Measurements from ENCODE around the gene HASPIN.
A peak's percentile ranks its signal among the peaks of the same experiment; 100 is the strongest.
"Not testable (repeated sequence)": the region's sequence is repeated elsewhere in the genome, so short reads cannot be mapped to it uniquely, and the experiment has no call there.

HASPIN gene

GRCh38 chr17:3697103-3697476 lies 26.6 kb upstream of the HASPIN start:
- DNase-seq, result no peak

- DNase-seq, result no peak
Measured at GRCh38 chr17:3698139-3698538, 25.6 kb upstream of the HASPIN start.

- no peak for DNase-seq
Measured at GRCh38 chr17:3699951-3700350, 23.8 kb upstream of the HASPIN start.

- not testable (repeated sequence) for DNase-seq
Measured at GRCh38 chr17:3702041-3702539, 21.6 kb upstream of the HASPIN start.

GRCh38 chr17:3704931-3705717 lies 18.6 kb upstream of the HASPIN start:
- DNase-seq, result no peak

GRCh38 chr17:3705718-3705984 lies 18.1 kb upstream of the HASPIN start:
- not testable (repeated sequence) for DNase-seq

DNA sequence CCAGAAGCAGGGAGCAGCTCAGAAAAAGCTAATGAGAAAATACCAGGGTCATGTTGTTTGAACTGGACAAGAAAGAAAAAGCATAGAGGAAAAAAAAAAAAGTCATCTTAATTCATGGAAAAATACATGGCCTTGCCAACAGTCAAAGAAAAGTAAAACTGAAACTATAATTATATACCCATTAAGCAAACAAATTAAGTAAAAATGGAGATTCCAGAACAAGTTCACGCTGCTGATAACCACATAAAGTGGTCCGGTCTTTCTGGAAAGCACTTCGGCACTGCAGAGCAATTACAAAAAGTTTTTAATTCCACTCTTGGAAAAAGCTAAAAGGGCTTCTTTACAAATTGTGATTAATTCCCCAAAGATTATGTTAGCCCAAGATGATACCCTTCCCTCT lies 15.3 kb upstream of the HASPIN start:
- no peak for DNase-seq

DNA sequence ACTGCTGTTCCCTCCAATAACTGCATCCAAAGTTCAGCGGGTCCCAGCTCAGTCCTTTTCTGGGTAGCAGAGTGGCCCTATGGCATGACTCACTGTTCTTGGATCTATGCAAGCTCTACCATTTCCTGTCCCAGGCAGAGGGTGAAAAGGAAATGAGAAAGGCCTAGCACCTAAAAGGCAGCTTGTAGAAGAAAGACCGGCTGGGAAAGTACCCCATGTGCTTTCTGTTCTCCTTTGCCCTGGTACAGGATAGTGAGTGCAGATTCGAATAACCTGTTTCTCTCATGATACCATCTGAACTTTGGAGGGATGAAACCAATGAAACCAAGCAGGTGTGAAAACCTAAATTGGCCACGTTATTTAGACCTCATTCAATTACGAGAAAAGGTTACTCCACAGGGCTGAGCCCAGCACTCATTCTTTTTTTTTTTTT lies 12.7 kb upstream of the HASPIN start:
- peak; percentile 50 to 99 (median 65) for DNase-seq

GRCh38 chr17:3712811-3713463 lies 10.8 kb upstream of the HASPIN start:
- peak in 1 of 5 donors; percentile 85 for DNase-seq

GRCh38 chr17:3715296-3715695 lies 8.4 kb upstream of the HASPIN start:
- DNase-seq, result no peak

GRCh38 chr17:3718201-3718600 lies 5.5 kb upstream of the HASPIN start:
- no peak for DNase-seq

DNA sequence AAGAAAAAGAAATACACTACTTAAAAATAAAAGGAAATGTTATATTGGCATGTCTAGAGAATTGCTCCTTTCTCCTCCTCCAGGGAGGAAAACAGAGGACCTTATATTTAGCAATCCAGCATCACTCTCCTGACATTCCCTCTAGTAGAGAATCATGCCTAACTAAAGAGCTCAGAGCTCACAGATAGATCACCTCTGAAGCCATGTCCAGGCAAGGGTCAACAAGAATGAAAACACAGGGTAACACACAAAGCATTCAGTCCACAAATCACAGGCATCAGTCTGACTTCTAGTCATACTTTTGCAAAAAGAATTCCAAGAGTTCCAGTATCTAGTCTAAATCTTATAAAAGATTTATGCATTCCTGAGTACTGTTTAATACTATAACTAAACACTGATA lies 4.4 kb upstream of the HASPIN start:
- DNase-seq, result no peak

DNA sequence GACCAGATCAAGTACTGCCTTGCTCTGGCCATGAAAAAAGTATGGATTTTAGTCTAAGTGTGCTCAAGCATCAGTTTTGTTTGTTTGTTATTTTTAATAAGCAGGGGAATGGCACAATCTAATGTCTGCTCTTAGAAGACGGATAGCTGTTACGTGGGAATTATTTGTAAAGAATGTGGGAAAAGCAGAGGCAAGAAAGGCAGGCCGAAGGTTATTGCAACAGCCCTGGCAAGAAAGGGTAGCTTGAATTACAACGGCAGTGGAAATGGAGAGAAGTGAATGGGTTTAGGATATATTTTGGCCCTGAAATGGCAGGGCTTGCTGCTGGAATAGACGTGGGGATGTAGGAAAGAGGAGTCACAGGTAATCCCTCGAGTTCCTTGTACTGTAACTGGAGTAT lies 987 bp upstream of the HASPIN start:
- no peak for DNase-seq

- DNase-seq, result no peak
Measured at GRCh38 chr17:3723188-3723555, 531 bp upstream of the HASPIN start.

DNA sequence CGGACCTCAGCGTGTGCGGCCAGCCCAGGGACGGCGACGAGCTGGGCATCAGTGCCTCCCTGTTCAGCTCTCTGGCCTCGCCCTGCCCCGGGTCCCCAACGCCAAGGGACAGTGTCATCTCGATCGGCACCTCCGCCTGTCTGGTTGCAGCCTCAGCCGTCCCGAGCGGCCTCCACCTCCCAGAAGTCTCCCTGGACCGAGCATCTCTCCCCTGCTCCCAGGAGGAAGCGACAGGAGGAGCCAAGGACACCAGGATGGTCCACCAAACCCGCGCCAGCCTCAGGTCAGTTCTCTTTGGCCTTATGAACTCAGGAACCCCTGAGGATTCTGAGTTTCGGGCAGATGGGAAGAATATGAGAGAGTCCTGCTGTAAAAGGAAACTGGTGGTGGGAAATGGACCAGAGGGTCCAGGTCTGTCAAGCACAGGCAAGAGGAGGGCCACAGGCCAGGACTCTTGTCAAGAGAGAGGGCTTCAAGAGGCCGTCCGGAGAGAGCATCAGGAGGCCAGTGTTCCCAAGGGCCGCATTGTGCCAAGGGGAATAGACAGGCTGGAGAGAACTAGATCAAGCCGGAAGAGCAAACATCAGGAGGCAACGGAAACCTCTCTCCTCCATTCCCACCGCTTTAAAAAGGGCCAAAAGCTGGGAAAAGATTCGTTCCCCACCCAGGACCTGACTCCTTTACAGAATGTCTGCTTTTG lies 825 bp downstream of the HASPIN start:
- DNase-seq, result no peak

- no peak for DNase-seq
Measured at GRCh38 chr17:3727041-3727440, 3.3 kb downstream of the HASPIN start.

DNA sequence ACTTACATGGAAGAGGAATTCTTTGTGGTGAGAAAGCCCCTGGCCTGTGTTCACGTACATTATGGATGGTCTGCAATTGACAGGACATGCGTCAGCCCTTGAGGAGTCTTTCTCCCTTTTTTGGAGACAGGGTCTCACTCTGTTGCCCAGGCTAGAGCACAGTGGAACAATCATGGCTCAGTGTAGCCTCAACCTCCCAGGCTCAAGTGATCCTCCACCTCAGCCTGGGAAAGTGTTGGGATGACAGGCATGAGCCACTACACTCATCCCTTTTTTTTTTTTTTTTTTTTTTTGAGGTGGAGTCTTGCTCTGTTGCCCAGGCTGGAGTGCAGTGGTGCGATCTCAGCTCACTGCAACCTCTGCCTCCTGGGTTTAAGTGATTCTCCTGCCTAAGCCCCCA lies 4.4 kb downstream of the HASPIN start:
- DNase-seq, result not testable (repeated sequence)

DNA sequence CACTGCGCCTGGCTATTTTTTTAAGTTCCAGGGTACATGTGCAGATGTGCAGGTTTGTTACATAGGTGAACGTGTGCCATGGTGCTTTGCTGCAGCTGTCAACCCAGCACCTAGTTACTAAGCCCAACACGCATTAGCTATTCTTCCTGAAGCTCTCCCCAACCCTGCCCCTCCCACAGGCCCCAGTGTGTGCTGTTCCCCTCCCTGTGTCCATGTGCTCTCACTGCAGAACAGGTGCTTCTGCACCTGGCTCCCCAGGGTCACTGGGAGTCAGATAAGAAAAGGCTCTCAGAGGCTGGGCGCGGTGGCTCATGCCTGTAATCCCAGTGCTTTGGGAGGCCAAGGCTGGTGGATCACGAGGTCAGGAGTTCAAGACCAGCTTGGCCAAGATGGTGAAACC lies 6.2 kb downstream of the HASPIN start:
- DNase-seq, result no peak

DNA sequence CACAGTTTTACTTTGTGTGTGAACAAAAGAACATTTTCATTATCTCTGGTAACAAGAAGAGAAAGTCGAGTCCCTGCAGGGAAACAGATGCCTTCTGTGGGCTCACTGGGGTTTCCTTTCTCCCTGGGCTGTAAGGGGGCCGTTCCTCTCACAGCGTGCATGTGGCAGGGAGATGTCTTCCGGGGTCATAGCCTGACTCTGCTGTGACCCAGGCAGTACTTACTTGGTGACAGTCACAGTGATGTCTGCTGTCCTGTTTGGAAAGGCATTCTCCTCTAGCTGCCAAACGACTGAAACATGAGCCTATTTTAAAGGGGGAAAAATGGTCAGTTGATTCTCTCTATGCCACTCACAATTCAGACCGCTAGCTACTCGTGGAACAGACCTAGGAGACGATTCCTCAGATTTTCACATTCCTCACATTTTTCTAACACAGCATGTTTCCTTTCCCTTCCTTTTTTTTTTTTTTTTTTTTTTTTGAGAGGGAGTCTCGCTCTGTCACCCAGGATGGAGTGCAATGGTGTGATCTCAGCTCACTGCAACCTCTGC lies 7.3 kb downstream of the HASPIN start:
- no peak for DNase-seq

- DNase-seq, result no peak
Measured at GRCh38 chr17:3732210-3732621, 8.5 kb downstream of the HASPIN start.

DNA sequence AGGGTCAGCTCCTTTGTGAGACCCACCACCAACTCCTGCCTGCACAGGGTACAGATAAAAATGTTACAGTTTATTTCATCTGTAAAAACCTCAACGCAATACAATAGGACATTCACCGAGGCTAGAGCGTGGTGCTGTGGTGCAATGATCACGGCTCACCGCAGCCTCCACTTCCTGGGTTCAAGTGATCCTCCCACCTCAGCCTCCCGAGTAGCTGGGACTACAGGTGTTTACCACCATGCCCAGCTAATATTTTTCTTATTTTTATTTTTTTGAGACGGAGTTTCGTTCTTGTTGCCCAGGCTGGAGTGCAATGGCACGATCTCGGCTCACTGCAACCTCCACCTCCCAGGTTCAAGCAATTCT lies 11.2 kb downstream of the HASPIN start:
- DNase-seq, result not testable (repeated sequence)

GRCh38 chr17:3735515-3735914 lies 11.8 kb downstream of the HASPIN start:
- no peak for DNase-seq

DNA sequence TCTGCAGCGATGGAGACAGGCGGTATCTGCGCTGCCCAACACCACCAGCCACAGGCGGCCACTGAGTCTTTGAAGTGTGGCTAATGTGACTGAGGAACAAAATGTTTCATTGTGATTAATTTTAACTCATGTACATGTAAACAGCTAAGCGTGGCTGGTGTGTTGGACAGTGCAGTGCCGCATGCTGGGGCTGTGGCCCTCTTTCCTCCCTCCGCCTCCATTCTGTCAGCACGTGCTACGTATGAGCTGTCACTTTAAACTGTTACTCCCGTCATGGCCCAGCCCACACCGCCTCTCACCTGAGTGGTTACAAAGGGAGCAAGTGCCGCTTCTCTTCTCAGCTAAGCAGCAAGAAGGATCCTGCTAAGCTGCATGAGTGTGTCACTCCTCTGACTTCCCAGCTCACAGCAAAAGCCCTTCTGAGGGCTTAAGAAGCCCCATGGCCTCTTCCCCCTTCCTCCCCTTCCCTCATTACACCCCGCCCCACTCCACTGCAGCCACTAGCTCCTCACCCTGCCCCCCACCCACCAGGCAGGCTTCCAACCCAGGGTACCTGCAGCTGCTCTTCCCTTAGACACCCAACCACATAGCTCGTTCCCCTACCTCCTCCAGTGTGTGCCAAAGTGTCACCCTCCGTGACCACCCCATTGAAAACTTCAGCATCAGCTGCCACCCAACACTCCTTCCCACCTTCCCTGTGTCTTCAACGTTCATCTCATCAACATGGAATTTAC lies 15.0 kb downstream of the HASPIN start:
- peak in 3 of 5 donors; percentile 37 to 67 (median 41) for DNase-seq

All from T-helper 1 cell (primary cell).